GM12875 (cell line): Measurements from ENCODE around the gene CEMIP.

ENCODE experiments used
- H3K4me3 ChIP-seq: one replicate; pipeline ENCODE4 v1.5.1; 2011; ENCODE audit warnings: low read depth, low read length, control low read depth
- TF ChIP-seq, protein P1 (sequence below): IDR thresholded peaks from 2 replicates; pipeline ENCODE4 v1.5.1; 2011; ENCODE audit warnings: low read depth, mild to moderate bottlenecking, control low read depth, inconsistent platforms, low read length, moderate library complexity, borderline replicate concordance; ENCODE audit not compliant: insufficient read depth

Gene CEMIP

DNA sequence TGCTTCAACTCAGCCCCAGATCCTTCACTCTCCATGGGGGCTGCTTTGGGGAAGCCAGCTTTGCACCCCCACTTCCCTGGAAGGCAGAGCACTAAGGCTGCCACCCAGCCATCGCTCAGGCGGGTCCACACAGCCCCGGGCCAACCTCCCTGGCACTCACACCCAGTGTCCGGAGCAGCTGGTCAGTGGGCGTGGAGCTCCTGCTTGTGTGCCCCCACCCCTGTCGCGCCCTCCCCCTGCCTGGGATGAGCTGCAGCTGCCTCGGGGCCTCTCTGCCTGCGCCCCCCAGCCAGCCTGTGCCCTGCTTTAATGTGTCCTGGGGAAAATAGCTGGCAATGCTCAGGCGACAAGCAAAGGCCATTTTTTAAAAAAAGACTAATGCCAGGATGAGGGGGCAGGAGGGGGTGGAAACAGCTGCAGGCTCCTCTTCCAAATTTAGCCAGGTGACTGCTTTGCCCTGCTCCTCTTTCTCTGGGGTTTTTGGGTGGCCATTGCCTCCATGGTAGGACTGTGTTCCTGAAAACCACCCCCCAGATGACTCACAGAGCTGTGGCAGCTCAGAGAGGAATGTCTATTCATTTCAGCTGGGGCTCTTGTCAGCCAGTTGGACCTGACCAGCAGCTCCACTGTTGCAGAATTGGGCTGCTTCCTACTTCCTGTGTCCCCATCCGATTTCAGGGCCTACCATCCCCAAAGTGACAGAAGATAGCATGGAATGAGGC is 65.0 kb downstream of the CEMIP start:
- H3K4me3 ChIP-seq: no peak overlapping the region
- TF ChIP-seq, protein P1, sequence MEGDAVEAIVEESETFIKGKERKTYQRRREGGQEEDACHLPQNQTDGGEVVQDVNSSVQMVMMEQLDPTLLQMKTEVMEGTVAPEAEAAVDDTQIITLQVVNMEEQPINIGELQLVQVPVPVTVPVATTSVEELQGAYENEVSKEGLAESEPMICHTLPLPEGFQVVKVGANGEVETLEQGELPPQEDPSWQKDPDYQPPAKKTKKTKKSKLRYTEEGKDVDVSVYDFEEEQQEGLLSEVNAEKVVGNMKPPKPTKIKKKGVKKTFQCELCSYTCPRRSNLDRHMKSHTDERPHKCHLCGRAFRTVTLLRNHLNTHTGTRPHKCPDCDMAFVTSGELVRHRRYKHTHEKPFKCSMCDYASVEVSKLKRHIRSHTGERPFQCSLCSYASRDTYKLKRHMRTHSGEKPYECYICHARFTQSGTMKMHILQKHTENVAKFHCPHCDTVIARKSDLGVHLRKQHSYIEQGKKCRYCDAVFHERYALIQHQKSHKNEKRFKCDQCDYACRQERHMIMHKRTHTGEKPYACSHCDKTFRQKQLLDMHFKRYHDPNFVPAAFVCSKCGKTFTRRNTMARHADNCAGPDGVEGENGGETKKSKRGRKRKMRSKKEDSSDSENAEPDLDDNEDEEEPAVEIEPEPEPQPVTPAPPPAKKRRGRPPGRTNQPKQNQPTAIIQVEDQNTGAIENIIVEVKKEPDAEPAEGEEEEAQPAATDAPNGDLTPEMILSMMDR: no peak

DNA sequence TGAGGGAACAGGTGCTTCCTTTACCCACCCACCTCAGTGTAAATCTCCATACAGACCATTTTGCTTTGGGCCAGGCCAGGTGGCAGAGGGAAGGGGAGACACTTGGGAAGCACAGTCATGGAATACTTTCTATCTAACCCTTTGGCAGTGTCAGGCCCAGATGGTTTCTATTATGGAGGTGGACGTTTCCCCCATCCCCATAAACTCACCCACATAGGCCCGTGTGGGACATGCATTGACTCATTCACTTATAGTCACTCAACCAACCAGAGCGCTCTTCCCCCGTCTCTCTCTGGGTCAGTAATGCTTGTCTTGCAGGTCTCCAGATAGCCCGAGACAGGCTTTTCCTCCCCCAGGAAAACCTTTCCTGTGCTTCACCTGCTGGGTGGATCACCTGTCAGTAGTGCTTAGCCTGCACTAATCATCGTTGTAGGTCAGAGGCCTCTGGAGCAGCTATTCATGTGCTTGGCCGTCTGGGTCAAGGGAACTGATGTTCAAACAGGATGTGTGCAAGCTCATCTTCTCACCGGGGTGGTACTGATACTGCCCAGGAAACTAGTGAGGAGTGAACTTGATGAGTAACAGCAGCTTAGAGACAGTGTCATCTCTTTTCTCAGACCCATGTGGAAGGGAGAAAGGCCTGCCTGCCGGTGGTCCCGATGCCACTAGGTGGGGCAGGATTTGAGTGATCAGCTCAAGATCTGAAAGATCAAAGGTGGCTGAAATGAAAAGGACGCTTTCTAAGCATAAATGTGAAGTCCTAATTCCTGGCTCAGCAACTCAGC is 67.1 kb downstream of the CEMIP start:
- TF ChIP-seq, protein P1: no peak
- no peak overlapping the region for H3K4me3 ChIP-seq

DNA sequence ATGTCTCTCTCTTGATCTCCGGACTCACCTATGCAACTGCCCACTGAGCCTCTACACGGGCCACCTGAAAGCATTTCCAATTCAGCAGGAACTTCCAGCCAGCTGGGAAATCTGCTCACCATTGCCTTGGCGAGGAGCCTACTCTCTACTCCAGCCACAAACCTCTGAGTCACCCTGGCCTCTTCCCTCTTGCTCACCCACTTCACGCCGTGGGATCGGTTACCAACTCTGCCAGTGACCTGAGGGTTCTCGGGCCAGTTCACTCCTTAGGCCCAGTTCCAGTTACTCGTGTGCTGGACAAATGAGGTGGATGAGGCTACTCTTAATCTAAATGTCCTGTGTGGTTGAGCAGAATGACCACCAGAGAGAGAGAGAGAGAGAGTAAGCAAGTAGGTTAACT is 70.1 kb downstream of the CEMIP start:
- H3K4me3 ChIP-seq: no peak overlapping the region
- TF ChIP-seq, protein P1: no peak

DNA sequence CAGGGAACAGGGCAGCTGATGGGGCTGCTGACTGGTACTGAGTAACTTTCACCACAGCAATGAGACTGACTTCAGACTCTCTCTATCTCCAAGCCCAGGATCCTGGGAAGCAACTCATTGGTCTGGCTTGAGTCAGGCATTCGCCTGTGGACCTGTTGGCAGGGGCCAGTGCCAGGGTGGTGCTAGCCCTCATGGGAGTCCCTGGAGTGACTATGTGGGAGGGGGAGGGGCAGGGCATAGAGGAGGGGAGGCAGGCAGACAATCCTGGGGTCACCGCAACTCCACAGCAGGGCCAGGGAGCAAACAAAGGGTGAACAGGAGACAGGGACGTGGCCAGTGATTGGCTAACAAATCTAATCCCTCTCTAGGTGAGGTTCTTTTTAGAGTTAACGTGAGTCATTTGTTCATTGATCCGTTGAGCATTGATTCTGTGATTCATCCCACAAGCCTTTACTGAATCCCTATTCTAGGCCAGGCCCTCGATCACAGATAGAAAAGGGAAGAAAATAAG is 71.8 kb downstream of the CEMIP start:
- TF ChIP-seq, protein P1: no peak

DNA sequence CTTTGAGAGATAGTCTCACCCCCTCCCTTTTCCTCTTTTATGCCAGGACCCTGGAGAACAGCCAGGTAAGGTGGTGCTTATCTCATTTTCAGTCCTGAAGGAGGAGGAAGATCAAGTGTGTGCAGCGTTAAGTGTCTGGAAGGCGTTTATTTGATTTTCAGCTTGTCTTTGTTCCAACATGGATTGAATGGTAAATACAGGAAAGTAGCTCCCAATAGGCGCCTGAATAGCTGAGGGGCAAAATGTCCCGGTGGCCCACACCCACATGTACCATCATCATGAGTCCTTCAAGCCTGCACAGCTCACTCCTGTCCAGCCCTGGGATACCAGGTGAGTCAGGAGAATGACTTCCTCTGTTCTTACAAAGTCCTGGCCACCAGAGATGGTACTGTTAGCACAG is 73.5 kb downstream of the CEMIP start:
- TF ChIP-seq, protein P1: no peak
- no peak overlapping the region for H3K4me3 ChIP-seq

More for the DNA sequence above, 71.8 kb downstream of the CEMIP start:
- no peak overlapping the region for H3K4me3 ChIP-seq

DNA sequence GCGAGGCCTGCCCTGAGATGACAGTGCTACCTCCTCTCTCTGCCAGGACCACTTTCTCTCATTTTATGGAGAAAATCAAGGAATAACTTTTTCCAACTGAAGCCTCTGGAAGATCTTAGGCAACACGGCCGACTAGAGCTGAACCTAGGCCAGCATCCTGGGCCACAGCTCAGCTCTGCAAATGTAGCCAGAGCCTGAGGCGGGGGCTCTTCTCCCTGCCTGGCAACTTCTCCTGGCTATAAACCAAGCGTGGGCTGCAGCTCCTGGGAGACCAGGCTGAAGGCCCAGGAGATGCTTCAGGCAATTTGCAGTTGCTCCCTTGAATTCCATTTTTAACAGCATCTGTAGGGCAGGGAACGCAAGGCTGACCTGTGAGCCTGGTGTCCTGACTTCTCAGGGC is 74.9 kb downstream of the CEMIP start:
- TF ChIP-seq, protein P1: no peak
- H3K4me3 ChIP-seq: no peak overlapping the region
